ENCODE measurements around the gene CIRBP. TPM values are rescaled to one million over a fixed set of nuclear protein-coding genes. Genes with fewer than 3 reads are reported as not detected.

Gene CIRBP
- total RNA-seq, 1 donor from 2014 or later: 315 TPM

DNA sequence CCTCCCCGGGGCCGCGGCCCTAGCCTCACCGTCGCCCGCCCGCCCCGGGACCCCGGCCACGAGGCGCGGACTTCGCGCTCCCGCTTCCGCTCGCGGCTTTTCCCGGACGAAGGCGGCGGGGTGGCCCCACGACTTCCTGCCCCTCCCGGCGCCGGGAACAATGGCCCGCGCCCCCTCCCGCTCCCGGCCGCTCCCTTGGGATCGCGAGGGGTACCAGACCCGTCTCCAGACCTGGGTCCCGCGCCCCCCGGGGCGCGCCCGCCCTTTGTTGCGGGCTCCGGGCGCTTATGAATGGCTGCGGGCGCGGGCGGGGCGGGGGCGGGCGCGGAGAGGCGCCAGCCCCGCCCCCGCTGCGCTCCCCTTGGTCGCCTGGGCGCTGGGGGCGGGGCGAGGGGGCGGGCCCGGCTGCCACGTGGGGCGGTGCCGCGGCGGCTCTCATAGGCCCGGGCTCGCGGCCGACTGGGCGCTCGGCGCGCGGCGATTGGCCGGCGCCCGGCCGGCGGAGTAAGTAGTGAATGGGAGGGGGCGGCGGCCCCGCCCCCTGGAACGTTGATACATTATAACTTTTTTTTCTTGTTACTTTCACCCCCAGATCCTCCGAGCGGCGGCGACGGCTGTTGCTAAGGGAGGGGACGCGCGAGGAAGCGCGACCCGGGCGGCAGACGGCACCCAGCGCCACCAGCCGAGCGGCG lies 19.7 kb upstream of the CIRBP start:
- Mint-ChIP-seq H3K9me3 (ENCODE audit: unreplicated experiment) (no peaks in the 10 kb centered on the region), H3K4me1 (ENCODE audit: unreplicated experiment) (peaks cover 2% of the 10 kb centered on the region), H3K27ac (ENCODE audit: unreplicated experiment) (no peak overlapping the region), H3K36me3 (ENCODE audit: low read depth, unreplicated experiment) (peaks cover 6% of the 10 kb centered on the region), H3K27me3 (ENCODE audit: unreplicated experiment) (peaks cover 12% of the 10 kb centered on the region), H3K4me3 (ENCODE audit: unreplicated experiment) (peak overlapping the region; percentile 92)
- TF ChIP-seq, protein P1, sequence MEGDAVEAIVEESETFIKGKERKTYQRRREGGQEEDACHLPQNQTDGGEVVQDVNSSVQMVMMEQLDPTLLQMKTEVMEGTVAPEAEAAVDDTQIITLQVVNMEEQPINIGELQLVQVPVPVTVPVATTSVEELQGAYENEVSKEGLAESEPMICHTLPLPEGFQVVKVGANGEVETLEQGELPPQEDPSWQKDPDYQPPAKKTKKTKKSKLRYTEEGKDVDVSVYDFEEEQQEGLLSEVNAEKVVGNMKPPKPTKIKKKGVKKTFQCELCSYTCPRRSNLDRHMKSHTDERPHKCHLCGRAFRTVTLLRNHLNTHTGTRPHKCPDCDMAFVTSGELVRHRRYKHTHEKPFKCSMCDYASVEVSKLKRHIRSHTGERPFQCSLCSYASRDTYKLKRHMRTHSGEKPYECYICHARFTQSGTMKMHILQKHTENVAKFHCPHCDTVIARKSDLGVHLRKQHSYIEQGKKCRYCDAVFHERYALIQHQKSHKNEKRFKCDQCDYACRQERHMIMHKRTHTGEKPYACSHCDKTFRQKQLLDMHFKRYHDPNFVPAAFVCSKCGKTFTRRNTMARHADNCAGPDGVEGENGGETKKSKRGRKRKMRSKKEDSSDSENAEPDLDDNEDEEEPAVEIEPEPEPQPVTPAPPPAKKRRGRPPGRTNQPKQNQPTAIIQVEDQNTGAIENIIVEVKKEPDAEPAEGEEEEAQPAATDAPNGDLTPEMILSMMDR (IDR thresholded peaks at IDR 0.05; ENCODE audit: unreplicated experiment): no peak
- DNase-seq (ENCODE audit: low spot score): peak; percentile 96

DNA sequence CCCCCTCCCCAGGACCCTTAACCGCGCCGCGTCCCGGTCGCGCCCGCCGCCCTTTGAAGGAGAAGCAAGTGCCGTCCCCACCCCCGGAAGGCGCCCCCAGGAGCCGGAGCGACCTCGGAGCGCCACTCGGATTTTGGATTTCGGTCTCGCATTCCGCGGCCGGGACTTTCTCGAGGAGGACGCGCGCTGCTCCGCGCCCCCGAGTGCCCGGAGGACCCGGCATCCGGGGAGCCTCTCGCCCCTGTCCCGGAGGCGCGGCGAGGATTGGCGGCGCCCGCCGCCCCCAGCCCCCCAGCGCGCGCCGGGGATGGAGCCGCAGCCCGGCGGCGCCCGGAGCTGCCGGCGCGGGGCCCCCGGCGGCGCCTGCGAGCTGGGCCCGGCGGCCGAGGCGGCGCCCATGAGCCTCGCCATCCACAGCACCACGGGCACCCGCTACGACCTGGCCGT lies 19.1 kb upstream of the CIRBP start:
- peaks cover 10% of the 10 kb centered on the region for H3K36me3 Mint-ChIP-seq (ENCODE audit: low read depth, unreplicated experiment)
- peaks cover 14% of the 10 kb centered on the region for H3K27me3 Mint-ChIP-seq (ENCODE audit: unreplicated experiment)
- no peaks in the 10 kb centered on the region for H3K9me3 Mint-ChIP-seq (ENCODE audit: unreplicated experiment)
- H3K4me3 Mint-ChIP-seq (ENCODE audit: unreplicated experiment): peak overlapping the region; percentile 92
- H3K4me1 Mint-ChIP-seq (ENCODE audit: unreplicated experiment): peaks cover 5% of the 10 kb centered on the region
- TF ChIP-seq, protein P1 (IDR thresholded peaks at IDR 0.05; ENCODE audit: unreplicated experiment): no peak
- DNase-seq (ENCODE audit: low spot score): no peak
- no peak overlapping the region for H3K27ac Mint-ChIP-seq (ENCODE audit: unreplicated experiment)

DNA sequence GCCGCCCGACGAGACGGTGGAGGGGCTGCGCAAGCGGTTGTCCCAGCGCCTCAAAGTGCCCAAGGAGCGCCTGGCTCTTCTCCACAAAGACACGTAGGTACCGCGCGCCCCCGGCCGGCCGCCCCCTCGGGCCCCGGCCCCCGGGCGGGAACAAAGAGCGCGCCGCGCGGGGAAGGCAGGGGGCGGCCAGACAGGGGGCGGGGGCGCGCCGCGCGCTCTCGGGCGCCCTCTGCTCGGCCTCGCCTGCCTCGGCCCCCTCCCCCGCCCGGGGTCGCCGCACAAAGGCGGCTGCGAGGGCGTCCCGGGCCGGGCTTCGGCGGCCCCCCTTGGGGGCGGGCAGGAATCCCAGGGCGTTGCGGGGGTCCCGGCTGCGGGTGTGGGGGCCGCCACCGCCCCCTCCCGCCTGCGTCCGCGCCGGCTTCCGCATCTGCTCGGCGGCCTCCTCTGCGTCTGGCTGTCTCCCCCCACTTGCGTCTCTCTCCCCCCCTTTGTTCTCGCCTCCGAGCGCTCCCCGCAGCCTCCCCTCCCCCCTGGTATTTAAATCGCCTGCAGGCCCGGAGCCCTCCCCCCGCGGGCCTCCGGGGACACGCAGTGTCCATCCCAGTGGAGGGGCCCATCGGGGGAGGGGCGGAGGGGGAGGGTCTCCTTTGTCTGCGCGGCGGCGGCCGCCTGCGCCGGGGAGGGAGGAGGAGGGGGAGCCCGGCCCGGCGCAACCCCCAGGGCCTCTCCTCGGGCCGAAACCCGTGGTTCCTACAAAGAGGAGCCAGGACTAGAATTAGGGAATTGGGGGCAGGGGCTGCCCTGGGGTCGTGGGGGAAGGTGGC lies 18.5 kb upstream of the CIRBP start:
- H3K27ac Mint-ChIP-seq (ENCODE audit: unreplicated experiment): peak overlapping the region; percentile 90

DNA sequence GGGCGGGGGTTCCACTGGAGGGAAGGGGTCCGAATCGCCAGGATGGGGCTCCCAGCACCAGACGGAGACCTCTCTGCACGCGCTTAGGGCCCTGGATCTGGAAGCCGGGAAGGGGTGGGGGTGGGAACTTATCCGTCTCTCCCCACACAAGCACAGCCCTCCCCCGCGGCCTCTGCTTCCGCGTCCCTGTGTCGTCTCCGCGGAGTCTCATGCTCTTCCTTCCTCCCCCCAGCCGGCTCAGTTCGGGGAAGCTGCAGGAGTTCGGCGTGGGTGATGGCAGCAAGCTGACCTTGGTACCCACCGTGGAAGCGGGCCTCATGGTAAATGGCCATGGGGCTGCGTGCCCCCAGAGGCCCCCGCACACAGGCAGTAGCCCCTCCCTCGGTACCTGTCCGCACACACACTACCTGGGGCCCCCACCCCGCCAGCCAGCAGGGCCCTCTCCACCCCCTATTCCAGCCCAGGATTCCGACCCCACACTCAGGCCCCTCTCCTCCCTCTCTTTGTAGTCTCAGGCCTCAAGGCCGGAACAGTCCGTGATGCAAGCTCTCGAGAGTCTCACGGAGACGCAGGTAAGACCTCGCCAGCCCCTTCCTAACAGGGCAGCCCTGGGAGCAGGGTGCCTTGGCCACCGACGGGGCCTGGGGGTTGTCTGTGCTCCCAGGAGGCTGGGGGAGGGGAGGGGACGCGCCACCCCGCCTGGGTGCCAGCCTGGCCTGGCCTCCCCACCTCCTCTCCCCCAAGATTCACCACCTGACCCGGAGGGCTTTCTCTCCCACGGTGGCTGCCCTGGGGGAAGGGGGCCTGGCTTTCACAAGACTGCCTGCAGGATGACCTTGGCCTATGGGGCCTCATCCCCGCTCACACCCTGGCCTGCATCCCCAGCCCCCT lies 17.6 kb upstream of the CIRBP start:
- DNase-seq (ENCODE audit: low spot score): peak; percentile 63
- peak overlapping the region; percentile 96 for H3K4me3 Mint-ChIP-seq (ENCODE audit: unreplicated experiment)
- TF ChIP-seq, protein P1 (IDR thresholded peaks at IDR 0.05; ENCODE audit: unreplicated experiment): no peak
- no peaks in the 10 kb centered on the region for H3K9me3 Mint-ChIP-seq (ENCODE audit: unreplicated experiment)
- peaks cover 18% of the 10 kb centered on the region for H3K27me3 Mint-ChIP-seq (ENCODE audit: unreplicated experiment)
- H3K4me1 Mint-ChIP-seq (ENCODE audit: unreplicated experiment): peaks cover 7% of the 10 kb centered on the region
- peaks cover 10% of the 10 kb centered on the region for H3K36me3 Mint-ChIP-seq (ENCODE audit: low read depth, unreplicated experiment)
- peak overlapping the region; percentile 90 for H3K27ac Mint-ChIP-seq (ENCODE audit: unreplicated experiment)

More for the DNA sequence above, 18.5 kb upstream of the CIRBP start:
- Mint-ChIP-seq H3K4me3 (ENCODE audit: unreplicated experiment) (peak overlapping the region; percentile 96), H3K4me1 (ENCODE audit: unreplicated experiment) (peaks cover 7% of the 10 kb centered on the region), H3K9me3 (ENCODE audit: unreplicated experiment) (no peaks in the 10 kb centered on the region), H3K36me3 (ENCODE audit: low read depth, unreplicated experiment) (peaks cover 10% of the 10 kb centered on the region), H3K27me3 (ENCODE audit: unreplicated experiment) (peaks cover 16% of the 10 kb centered on the region)
- TF ChIP-seq, protein P1 (IDR thresholded peaks at IDR 0.05; ENCODE audit: unreplicated experiment): no peak
- peak; percentile 77 for DNase-seq (ENCODE audit: low spot score)

All from endothelial cell (in vitro differentiated cells).